GM12872 (cell line): ENCODE measurements around the gene GGTLC1.

ENCODE experiments used
- TF ChIP-seq, protein P1 (sequence below): IDR thresholded peaks from 3 replicates; pipeline ENCODE4 v1.5.1; 2011; ENCODE audit warnings: low read depth, mild to moderate bottlenecking, low read length, moderate library complexity; ENCODE audit not compliant: insufficient read depth

GGTLC1 gene

DNA sequence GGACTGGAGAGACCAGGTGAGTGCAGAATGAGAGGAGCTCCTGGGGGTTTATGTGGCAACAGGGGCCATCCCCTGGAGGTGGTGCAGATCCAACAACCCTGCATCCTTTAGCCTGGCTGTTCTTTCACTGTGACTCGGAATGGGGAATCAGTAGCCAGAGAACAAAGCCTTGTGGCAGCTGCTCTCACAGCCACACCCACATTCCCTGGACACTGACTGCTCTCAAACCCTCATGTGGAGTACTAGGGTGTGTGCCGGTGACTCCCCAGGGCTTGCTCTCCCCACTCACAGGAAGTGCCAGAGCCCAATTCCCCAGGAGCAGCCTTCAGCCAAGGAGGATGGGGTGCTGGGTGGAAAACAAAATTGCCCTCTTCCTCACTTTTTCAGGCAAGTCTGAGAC, 30.2 kb upstream of the GGTLC1 start:
- TF ChIP-seq, protein P1, sequence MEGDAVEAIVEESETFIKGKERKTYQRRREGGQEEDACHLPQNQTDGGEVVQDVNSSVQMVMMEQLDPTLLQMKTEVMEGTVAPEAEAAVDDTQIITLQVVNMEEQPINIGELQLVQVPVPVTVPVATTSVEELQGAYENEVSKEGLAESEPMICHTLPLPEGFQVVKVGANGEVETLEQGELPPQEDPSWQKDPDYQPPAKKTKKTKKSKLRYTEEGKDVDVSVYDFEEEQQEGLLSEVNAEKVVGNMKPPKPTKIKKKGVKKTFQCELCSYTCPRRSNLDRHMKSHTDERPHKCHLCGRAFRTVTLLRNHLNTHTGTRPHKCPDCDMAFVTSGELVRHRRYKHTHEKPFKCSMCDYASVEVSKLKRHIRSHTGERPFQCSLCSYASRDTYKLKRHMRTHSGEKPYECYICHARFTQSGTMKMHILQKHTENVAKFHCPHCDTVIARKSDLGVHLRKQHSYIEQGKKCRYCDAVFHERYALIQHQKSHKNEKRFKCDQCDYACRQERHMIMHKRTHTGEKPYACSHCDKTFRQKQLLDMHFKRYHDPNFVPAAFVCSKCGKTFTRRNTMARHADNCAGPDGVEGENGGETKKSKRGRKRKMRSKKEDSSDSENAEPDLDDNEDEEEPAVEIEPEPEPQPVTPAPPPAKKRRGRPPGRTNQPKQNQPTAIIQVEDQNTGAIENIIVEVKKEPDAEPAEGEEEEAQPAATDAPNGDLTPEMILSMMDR = no peak

DNA sequence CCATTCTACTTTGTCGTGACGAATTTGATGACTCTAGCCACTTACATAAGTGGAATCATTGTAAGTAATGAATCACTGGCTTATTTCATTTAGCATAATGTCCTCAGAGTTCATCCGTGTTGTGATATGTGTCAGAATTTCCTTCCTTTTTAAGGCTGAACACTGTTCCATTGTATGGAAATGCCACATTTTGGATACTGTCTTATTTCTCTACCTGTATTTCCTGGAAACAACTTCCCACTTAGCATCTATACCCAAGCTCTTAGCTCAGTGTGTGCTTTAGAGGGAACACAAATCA, 28.8 kb upstream of the GGTLC1 start:
- TF ChIP-seq, protein P1 = no peak

DNA sequence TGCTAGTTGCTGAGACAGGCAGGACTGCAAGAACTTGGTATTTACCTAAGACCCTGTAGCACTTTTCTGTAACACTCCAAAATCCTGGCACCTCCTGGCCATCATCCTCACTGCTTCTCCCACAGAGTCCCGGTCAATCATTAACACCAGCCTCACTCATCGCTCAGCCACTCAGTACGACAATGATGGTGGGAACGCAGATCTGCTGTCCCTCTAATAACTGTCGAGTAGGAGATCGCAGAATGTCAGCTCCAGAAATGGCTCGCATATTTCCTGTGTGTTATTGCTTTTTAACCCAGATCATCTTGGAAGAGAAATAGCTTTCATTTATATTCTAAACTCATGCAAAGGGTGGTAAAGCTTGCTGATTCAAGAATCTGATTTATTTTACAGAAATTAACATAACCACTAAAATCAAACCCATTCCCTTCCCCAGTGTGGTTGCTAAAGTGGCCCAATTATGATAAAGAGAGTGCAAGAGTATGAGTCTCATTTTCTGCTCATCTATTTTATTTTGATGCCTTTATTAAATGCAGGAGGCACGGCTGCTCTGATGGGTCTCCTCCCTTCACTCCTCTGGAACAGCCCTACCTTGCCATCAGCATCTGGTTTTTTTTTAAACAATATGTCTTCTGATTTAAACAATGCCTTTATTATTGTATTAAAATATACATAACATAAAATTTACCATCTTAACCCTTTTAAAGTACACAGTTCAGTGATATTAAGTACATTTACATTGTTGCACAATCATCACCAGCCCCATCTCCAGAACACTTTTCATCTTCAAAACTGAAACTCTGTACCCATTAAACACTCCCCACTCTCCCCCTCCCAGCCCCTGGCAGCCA, 28.3 kb upstream of the GGTLC1 start:
- TF ChIP-seq, protein P1 = no peak

DNA sequence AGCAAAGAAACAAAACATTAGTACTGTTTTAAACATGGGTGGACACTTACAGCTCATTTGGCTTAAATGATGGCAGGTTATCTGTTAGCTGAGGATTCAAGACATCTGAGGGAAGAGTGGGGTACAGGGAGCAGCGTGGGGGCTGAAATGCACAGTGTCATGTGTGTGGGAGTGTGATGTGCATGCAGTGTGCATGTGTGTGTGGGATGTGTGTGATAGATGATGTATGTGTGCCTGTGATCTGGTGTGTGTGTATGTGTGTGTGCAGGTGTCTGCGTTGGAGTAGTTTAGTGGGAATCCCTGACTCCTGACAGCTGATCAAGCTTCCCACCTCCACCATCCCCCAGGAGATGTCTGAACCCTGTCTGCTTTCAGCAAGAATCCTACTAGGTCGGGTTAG, 25.4 kb upstream of the GGTLC1 start:
- TF ChIP-seq, protein P1 = no peak

DNA sequence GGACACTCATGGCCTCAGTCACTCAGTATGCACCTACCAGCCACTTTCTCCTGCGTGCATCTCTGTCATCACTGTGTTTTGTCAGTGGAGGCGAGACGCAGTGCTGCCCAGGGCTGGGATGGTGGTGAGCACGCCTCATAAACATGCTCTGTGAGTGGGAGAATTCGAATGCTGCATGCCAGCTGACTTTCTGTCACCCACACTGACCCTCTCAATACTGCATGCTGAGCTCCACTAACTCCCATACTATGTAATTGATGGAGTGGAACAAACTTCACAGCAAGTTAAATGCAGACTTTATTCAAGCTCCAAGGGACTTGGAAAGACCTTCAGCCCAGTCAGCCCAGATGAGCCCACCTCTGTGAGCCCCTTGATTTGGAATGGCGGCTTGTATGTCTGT, 22.7 kb upstream of the GGTLC1 start:
- TF ChIP-seq, protein P1 = no peak

DNA sequence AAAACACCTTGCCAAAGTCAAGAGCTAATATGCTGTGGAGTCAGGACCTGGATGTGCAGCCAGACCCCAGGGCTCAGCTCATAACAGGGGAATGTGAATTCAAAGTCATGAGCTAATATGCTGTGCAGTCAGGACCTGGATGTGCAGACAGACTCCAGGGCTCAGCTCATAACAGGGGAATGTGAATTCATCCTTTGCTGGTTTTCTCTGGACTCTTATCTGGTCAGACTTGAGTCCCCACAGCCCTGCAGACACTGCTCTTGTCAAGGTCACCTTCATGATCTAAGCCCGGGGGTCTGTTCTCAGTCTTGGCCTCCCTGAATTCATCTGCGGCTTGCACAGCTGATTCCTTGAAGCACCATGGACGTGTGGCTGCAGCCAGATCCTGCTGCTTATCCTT, 19.2 kb upstream of the GGTLC1 start:
- TF ChIP-seq, protein P1 = no peak

DNA sequence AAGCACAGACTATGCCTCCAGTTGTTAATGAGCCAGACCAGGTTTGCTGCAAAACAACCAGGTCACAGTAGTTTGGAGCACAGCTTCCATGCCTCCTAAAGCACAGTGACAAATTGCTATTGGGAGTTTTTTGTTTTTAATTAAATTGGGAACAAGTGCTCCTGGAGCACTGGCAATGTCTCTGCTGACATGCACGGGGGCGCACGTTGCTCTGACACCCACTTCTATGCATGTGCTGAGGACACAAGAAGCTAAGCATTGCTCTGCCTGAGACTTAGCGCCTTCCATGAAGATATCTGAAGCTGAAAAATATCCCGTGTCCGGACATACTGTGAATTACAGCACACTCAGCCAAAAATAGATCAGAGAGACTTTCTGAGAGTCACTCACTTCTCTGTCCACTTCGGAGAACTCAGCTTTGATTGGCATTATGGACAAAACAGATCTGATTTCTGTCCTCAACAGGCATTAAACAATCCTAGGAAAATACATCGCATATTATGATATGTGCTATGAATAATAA, 18.6 kb upstream of the GGTLC1 start:
- TF ChIP-seq, protein P1 = no peak
